ENCODE results near the gene IL23R.
"Not testable (repeated sequence)": the region's sequence is repeated elsewhere in the genome, so short reads cannot be mapped to it uniquely, and the experiment has no call there.

The IL23R gene

GRCh38 chr1:67166196-67166595 is at the start of gene IL23R:
Gene IL23R (plus strand): TSS chr1:67166454. CDS start chr1:67168121, 1,667 bp downstream.
- Mint-ChIP-seq H3K9me3 (peaks cover 5% of the 10 kb centered on the region), H3K4me1 (ENCODE audit: low read depth) (peaks cover 76% of the 10 kb centered on the region), H3K4me3 (peak within 1 kb of the TSS; percentile 70), H3K27me3 (no peaks in the 10 kb centered on the region), H3K36me3 (ENCODE audit: low read depth) (no peaks in the 10 kb centered on the region), H3K27ac (peak within 1 kb of the TSS; percentile 81)

- Mint-ChIP-seq H3K36me3 (ENCODE audit: low read depth) (no peaks in the 10 kb centered on the region), H3K9me3 (peaks cover 4% of the 10 kb centered on the region), H3K27me3 (no peaks in the 10 kb centered on the region), H3K4me1 (ENCODE audit: low read depth) (no peaks in the 10 kb centered on the region), H3K4me3 (no peak overlapping the region), H3K27ac (no peak overlapping the region)
Measured at GRCh38 chr1:67118191-67118590, 48.1 kb upstream of the IL23R start.

- Mint-ChIP-seq H3K9me3 (peaks cover 4% of the 10 kb centered on the region), H3K4me3 (no peak overlapping the region), H3K36me3 (ENCODE audit: low read depth) (no peaks in the 10 kb centered on the region), H3K27ac (no peak overlapping the region), H3K27me3 (no peaks in the 10 kb centered on the region), H3K4me1 (ENCODE audit: low read depth) (no peaks in the 10 kb centered on the region)
Measured at GRCh38 chr1:67118646-67119045, 47.6 kb upstream of the IL23R start.

GRCh38 chr1:67120855-67121619 is 45.2 kb upstream of the IL23R start:
- H3K27me3 Mint-ChIP-seq, result no peaks in the 10 kb centered on the region
- peaks cover 4% of the 10 kb centered on the region for H3K4me1 Mint-ChIP-seq (ENCODE audit: low read depth)
- H3K4me3 Mint-ChIP-seq, result no peak overlapping the region

GRCh38 chr1:67124455-67124854 is 41.8 kb upstream of the IL23R start:
- Mint-ChIP-seq H3K4me1 (ENCODE audit: low read depth) (peaks cover 9% of the 10 kb centered on the region), H3K4me3 (no peak overlapping the region), H3K27ac (no peak overlapping the region), H3K9me3 (no peaks in the 10 kb centered on the region), H3K27me3 (no peaks in the 10 kb centered on the region), H3K36me3 (ENCODE audit: low read depth) (no peaks in the 10 kb centered on the region)

More at GRCh38 chr1:67120855-67121619, 45.2 kb upstream of the IL23R start:
- Mint-ChIP-seq H3K36me3 (ENCODE audit: low read depth) (no peaks in the 10 kb centered on the region), H3K9me3 (no peaks in the 10 kb centered on the region), H3K27ac (no peak overlapping the region)

GRCh38 chr1:67126111-67126746 is 40.0 kb upstream of the IL23R start:
- Mint-ChIP-seq H3K4me3 (no peak overlapping the region), H3K36me3 (ENCODE audit: low read depth) (no peaks in the 10 kb centered on the region), H3K27ac (no peak overlapping the region), H3K4me1 (ENCODE audit: low read depth) (peaks cover 9% of the 10 kb centered on the region), H3K9me3 (no peaks in the 10 kb centered on the region), H3K27me3 (no peaks in the 10 kb centered on the region)

- no peaks in the 10 kb centered on the region for H3K9me3 Mint-ChIP-seq
- H3K36me3 Mint-ChIP-seq (ENCODE audit: low read depth), result no peaks in the 10 kb centered on the region
Measured at GRCh38 chr1:67126974-67127373, 39.3 kb upstream of the IL23R start.

GRCh38 chr1:67130673-67131072 is 35.6 kb upstream of the IL23R start:
- H3K4me3 Mint-ChIP-seq, result no peak overlapping the region
- H3K9me3 Mint-ChIP-seq, result no peaks in the 10 kb centered on the region
- H3K36me3 Mint-ChIP-seq (ENCODE audit: low read depth), result no peaks in the 10 kb centered on the region
- peaks cover 19% of the 10 kb centered on the region for H3K4me1 Mint-ChIP-seq (ENCODE audit: low read depth)
- no peak overlapping the region for H3K27ac Mint-ChIP-seq
- H3K27me3 Mint-ChIP-seq, result peaks cover 3% of the 10 kb centered on the region

More at GRCh38 chr1:67126974-67127373, 39.3 kb upstream of the IL23R start:
- H3K27ac Mint-ChIP-seq, result no peak overlapping the region
- no peak overlapping the region for H3K4me3 Mint-ChIP-seq
- peaks cover 9% of the 10 kb centered on the region for H3K4me1 Mint-ChIP-seq (ENCODE audit: low read depth)
- no peaks in the 10 kb centered on the region for H3K27me3 Mint-ChIP-seq

GRCh38 chr1:67133177-67133576 is 33.1 kb upstream of the IL23R start:
- H3K27me3 Mint-ChIP-seq, result peaks cover 3% of the 10 kb centered on the region
- no peaks in the 10 kb centered on the region for H3K36me3 Mint-ChIP-seq (ENCODE audit: low read depth)
- H3K4me3 Mint-ChIP-seq, result no peak overlapping the region
- no peak overlapping the region for H3K27ac Mint-ChIP-seq
- H3K9me3 Mint-ChIP-seq, result no peaks in the 10 kb centered on the region
- H3K4me1 Mint-ChIP-seq (ENCODE audit: low read depth), result peaks cover 10% of the 10 kb centered on the region

- Mint-ChIP-seq H3K27me3 (peaks cover 3% of the 10 kb centered on the region), H3K9me3 (no peaks in the 10 kb centered on the region), H3K4me1 (ENCODE audit: low read depth) (peaks cover 10% of the 10 kb centered on the region), H3K36me3 (ENCODE audit: low read depth) (no peaks in the 10 kb centered on the region), H3K4me3 (peak within 1 kb of the TSS; percentile 73), H3K27ac (peak within 1 kb of the TSS; percentile 26)
Measured at GRCh38 chr1:67134695-67135094, 31.6 kb upstream of the IL23R start, which contains the start of gene C1orf141. Gene C1orf141 (minus strand): TSS chr1:67134970. CDS start chr1:67127240, 7,730 bp downstream.

GRCh38 chr1:67135354-67135753 is 30.9 kb upstream of the IL23R start:
- H3K27ac Mint-ChIP-seq, result no peak overlapping the region
- peaks cover 10% of the 10 kb centered on the region for H3K4me1 Mint-ChIP-seq (ENCODE audit: low read depth)
- H3K27me3 Mint-ChIP-seq, result peaks cover 3% of the 10 kb centered on the region
- no peaks in the 10 kb centered on the region for H3K9me3 Mint-ChIP-seq
- no peak overlapping the region for H3K4me3 Mint-ChIP-seq
- H3K36me3 Mint-ChIP-seq (ENCODE audit: low read depth), result no peaks in the 10 kb centered on the region

- no peaks in the 10 kb centered on the region for H3K9me3 Mint-ChIP-seq
- no peak overlapping the region for H3K27ac Mint-ChIP-seq
- H3K4me1 Mint-ChIP-seq (ENCODE audit: low read depth), result peaks cover 17% of the 10 kb centered on the region
- no peaks in the 10 kb centered on the region for H3K36me3 Mint-ChIP-seq (ENCODE audit: low read depth)
- no peak overlapping the region for H3K4me3 Mint-ChIP-seq
- peaks cover 3% of the 10 kb centered on the region for H3K27me3 Mint-ChIP-seq
Measured at GRCh38 chr1:67137307-67137753, 28.9 kb upstream of the IL23R start.

- Mint-ChIP-seq H3K27me3 (peaks cover 3% of the 10 kb centered on the region), H3K36me3 (ENCODE audit: low read depth) (no peaks in the 10 kb centered on the region), H3K4me3 (no peak overlapping the region), H3K9me3 (no peaks in the 10 kb centered on the region), H3K27ac (no peak overlapping the region), H3K4me1 (ENCODE audit: low read depth) (peaks cover 30% of the 10 kb centered on the region)
Measured at GRCh38 chr1:67138813-67139499, 27.3 kb upstream of the IL23R start.

GRCh38 chr1:67140460-67140859 is 25.8 kb upstream of the IL23R start:
- H3K27me3 Mint-ChIP-seq, result no peaks in the 10 kb centered on the region
- no peak overlapping the region for H3K27ac Mint-ChIP-seq
- H3K9me3 Mint-ChIP-seq, result no peaks in the 10 kb centered on the region
- H3K36me3 Mint-ChIP-seq (ENCODE audit: low read depth), result no peaks in the 10 kb centered on the region
- H3K4me1 Mint-ChIP-seq (ENCODE audit: low read depth), result peaks cover 28% of the 10 kb centered on the region
- no peak overlapping the region for H3K4me3 Mint-ChIP-seq

- peaks cover 36% of the 10 kb centered on the region for H3K4me1 Mint-ChIP-seq (ENCODE audit: low read depth)
- not testable (repeated sequence) for H3K27me3 Mint-ChIP-seq; H3K27ac Mint-ChIP-seq; H3K9me3 Mint-ChIP-seq; H3K36me3 Mint-ChIP-seq (ENCODE audit: low read depth); H3K4me3 Mint-ChIP-seq
Measured at GRCh38 chr1:67141832-67142231, 24.4 kb upstream of the IL23R start.
